H1 (cell line): ENCODE data around the gene SBF2. TPM values are rescaled to one million over a fixed set of nuclear protein-coding genes. Genes with fewer than 3 reads are reported as not detected.

ENCODE experiments used
- BACH1 ChIP-seq: IDR thresholded peaks from 2 replicates; pipeline ENCODE4 v1.6.1; 2012; ENCODE audit warnings: low read length, improper control_type of control experiment
- CHD2 ChIP-seq: IDR thresholded peaks from 2 replicates; pipeline ENCODE4 v1.6.1; 2012; ENCODE audit warnings: low read length, improper control_type of control experiment
- CTBP2 ChIP-seq: IDR thresholded peaks from 2 replicates; pipeline ENCODE4 v1.7.0; 2011; ENCODE audit warnings: borderline replicate concordance, mild to moderate bottlenecking, moderate library complexity, mixed read lengths, low read length; ENCODE audit not compliant: insufficient read depth, insufficient read length
- GTF2F1 ChIP-seq: IDR thresholded peaks from 2 replicates; pipeline ENCODE4 v1.6.1; 2012; ENCODE audit warnings: low read depth, low read length, improper control_type of control experiment, borderline replicate concordance
- HDAC2 ChIP-seq, 2 experiments: fragments of 300-600 bp in 1 of 2; sonication (generic) in 1 of 2; IDR thresholded peaks; 2 replicates each; pipeline ENCODE4 v1.6.1; 2011 to 2012; ENCODE audit warnings: low read depth in 2 of 2, low read length in 2 of 2, mild to moderate bottlenecking in 2 of 2, moderate library complexity in 2 of 2, borderline replicate concordance in 1 of 2, inconsistent platforms in 1 of 2
- HDAC6 ChIP-seq: IDR thresholded peaks from one replicate; pipeline ENCODE4 v1.7.1; 2012; ENCODE audit warnings: low read depth, mild to moderate bottlenecking, inconsistent platforms, low read length, moderate library complexity
- NRF1 ChIP-seq: IDR thresholded peaks from 2 replicates; pipeline ENCODE4 v1.6.1; 2011; ENCODE audit warnings: mild to moderate bottlenecking, low read depth, low read length, improper control_type of control experiment
- SIX5 ChIP-seq: IDR thresholded peaks from 2 replicates; pipeline ENCODE4 v1.6.1; 2011; ENCODE audit warnings: mild to moderate bottlenecking, low read depth, low read length
- TAF1 ChIP-seq: IDR thresholded peaks from 2 replicates; pipeline ENCODE4 v1.6.1; 2011; ENCODE audit warnings: mild to moderate bottlenecking, low read depth, low read length
- TEAD4 ChIP-seq: IDR thresholded peaks from 2 replicates; pipeline ENCODE4 v1.6.1; 2012; ENCODE audit warnings: low read depth, low read length, inconsistent platforms, mixed read lengths
- ZNF274 ChIP-seq: IDR thresholded peaks from 2 replicates; pipeline ENCODE4 v1.7.0; 2012; ENCODE audit warnings: low read length, borderline replicate concordance; ENCODE audit errors: extremely low read depth
- polyA plus RNA-seq, 7 experiments: library from polyadenylated mRNA; depleted of rRNA in 3 of 7; stranded (reverse) in 5 of 7; unstranded in 2 of 7; fragments of >200 nt in 5 of 7; fragments of 200-250 nt in 2 of 7; gene quantifications; 1 replicate in 5 of 7; 2 replicates in 1 of 7; 4 replicates in 1 of 7; pipeline versions ENCODE4 v1.2.1 to v1.2.3, GENCODE V29; 2011 to 2013; ENCODE audit warnings: missing spikeins in 2 of 7, mixed read lengths in 2 of 7
- total RNA-seq: library from RNA; stranded (reverse); fragmentation: NEBNext Ultra II Directional; extraction: Animal tissue kit (Norgen Biotek cat#: 25700); gene quantifications from 2 replicates; pipeline ENCODE4 v1.2.1, GENCODE V29; 2021
- TF ChIP-seq, protein P1 (sequence below): fragments of 300-600 bp; sonication (generic); IDR thresholded peaks from 2 replicates; pipeline ENCODE4 v1.7.1; 2012; ENCODE audit warnings: low read length, moderate library complexity, mild to moderate bottlenecking, inconsistent platforms; ENCODE audit not compliant: insufficient replicate concordance

Gene SBF2
- total and polyA plus RNA-seq, 2 of the 8 experiments (the other 6 are each of a cell fraction or from before 2014, with no cell fraction given) = 36.7 to 50.5 TPM

DNA sequence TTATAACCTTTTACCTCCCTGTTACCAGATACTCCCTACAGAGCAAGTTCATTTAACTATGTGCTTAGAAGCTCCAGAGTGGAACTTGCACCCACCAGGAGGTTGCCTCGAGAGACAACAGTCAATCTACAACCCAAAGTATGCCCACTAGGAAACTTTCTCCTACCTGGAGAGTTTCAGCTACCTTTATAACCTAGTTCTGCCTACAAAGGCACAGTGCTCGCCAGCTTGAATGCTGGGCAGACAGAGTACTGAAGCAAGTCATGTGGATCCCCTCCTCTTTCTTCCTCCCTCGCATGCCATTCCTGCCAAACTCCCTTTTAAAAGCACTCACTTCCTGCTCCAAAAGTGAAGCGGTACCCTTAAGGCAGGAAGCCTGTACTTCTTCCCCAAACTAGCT lies 371.2 kb downstream of the SBF2 start (continued):
- TF ChIP-seq, protein P1, sequence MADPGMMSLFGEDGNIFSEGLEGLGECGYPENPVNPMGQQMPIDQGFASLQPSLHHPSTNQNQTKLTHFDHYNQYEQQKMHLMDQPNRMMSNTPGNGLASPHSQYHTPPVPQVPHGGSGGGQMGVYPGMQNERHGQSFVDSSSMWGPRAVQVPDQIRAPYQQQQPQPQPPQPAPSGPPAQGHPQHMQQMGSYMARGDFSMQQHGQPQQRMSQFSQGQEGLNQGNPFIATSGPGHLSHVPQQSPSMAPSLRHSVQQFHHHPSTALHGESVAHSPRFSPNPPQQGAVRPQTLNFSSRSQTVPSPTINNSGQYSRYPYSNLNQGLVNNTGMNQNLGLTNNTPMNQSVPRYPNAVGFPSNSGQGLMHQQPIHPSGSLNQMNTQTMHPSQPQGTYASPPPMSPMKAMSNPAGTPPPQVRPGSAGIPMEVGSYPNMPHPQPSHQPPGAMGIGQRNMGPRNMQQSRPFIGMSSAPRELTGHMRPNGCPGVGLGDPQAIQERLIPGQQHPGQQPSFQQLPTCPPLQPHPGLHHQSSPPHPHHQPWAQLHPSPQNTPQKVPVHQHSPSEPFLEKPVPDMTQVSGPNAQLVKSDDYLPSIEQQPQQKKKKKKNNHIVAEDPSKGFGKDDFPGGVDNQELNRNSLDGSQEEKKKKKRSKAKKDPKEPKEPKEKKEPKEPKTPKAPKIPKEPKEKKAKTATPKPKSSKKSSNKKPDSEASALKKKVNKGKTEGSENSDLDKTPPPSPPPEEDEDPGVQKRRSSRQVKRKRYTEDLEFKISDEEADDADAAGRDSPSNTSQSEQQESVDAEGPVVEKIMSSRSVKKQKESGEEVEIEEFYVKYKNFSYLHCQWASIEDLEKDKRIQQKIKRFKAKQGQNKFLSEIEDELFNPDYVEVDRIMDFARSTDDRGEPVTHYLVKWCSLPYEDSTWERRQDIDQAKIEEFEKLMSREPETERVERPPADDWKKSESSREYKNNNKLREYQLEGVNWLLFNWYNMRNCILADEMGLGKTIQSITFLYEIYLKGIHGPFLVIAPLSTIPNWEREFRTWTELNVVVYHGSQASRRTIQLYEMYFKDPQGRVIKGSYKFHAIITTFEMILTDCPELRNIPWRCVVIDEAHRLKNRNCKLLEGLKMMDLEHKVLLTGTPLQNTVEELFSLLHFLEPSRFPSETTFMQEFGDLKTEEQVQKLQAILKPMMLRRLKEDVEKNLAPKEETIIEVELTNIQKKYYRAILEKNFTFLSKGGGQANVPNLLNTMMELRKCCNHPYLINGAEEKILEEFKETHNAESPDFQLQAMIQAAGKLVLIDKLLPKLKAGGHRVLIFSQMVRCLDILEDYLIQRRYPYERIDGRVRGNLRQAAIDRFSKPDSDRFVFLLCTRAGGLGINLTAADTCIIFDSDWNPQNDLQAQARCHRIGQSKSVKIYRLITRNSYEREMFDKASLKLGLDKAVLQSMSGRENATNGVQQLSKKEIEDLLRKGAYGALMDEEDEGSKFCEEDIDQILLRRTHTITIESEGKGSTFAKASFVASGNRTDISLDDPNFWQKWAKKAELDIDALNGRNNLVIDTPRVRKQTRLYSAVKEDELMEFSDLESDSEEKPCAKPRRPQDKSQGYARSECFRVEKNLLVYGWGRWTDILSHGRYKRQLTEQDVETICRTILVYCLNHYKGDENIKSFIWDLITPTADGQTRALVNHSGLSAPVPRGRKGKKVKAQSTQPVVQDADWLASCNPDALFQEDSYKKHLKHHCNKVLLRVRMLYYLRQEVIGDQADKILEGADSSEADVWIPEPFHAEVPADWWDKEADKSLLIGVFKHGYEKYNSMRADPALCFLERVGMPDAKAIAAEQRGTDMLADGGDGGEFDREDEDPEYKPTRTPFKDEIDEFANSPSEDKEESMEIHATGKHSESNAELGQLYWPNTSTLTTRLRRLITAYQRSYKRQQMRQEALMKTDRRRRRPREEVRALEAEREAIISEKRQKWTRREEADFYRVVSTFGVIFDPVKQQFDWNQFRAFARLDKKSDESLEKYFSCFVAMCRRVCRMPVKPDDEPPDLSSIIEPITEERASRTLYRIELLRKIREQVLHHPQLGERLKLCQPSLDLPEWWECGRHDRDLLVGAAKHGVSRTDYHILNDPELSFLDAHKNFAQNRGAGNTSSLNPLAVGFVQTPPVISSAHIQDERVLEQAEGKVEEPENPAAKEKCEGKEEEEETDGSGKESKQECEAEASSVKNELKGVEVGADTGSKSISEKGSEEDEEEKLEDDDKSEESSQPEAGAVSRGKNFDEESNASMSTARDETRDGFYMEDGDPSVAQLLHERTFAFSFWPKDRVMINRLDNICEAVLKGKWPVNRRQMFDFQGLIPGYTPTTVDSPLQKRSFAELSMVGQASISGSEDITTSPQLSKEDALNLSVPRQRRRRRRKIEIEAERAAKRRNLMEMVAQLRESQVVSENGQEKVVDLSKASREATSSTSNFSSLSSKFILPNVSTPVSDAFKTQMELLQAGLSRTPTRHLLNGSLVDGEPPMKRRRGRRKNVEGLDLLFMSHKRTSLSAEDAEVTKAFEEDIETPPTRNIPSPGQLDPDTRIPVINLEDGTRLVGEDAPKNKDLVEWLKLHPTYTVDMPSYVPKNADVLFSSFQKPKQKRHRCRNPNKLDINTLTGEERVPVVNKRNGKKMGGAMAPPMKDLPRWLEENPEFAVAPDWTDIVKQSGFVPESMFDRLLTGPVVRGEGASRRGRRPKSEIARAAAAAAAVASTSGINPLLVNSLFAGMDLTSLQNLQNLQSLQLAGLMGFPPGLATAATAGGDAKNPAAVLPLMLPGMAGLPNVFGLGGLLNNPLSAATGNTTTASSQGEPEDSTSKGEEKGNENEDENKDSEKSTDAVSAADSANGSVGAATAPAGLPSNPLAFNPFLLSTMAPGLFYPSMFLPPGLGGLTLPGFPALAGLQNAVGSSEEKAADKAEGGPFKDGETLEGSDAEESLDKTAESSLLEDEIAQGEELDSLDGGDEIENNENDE = peak; percentile 80
- TF ChIP-seq HDAC6 (no peak), CHD2 (no peak), NRF1 (no peak), ZNF274 (no peak), HDAC2 (IDR thresholded peaks at IDR 0.05; ENCODE audit: borderline replicate concordance in 1 of 2, low read depth in 2 of 2, low read length in 2 of 2) (peak; percentile 89 to 99; a peak in 2 of 4 replicates), TEAD4 (0 out of 2 replicates have a peak, but pooled peaks have one; percentile 55), TAF1 (no peak), GTF2F1 (no peak), SIX5 (no peak), BACH1 (peak; percentile 86), CTBP2 (no peak)
